Measurements from ENCODE around the gene EPHA8.

Gene EPHA8

DNA sequence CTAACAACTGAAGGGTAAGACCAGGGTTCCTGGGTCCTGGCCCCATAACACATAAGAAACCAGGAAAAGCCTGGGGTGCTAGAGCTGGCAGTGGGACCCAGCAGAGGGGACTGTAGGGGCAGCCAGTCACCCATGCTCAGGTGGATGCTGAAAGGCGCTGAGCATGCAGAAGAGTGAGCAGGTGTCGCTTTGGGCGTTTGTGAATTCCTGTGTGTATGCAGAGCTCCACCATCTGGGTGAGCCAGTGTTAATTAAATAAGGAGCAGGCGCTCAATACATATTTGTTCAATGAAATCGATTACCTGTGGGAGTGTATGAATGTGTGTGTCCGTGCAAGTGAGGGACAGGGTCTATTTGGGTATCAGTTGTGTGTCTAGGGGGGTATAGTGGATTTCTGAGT lies 73.6 kb downstream of the EPHA8 start:
- Histone ChIP-seq H3K36me3 (ENCODE audit: low read depth) (no peaks in the 10 kb centered on the region), H3K4me3 (ENCODE audit: severe bottlenecking) (no peak overlapping the region), H3K27me3 (ENCODE audit: insufficient read depth, poor library complexity, severe bottlenecking) (no peaks in the 10 kb centered on the region), H3K4me1 (ENCODE audit: insufficient read depth, poor library complexity, severe bottlenecking) (no peaks in the 10 kb centered on the region), H3K27ac (ENCODE audit: poor library complexity, severe bottlenecking) (no peak overlapping the region), H3K9me3 (ENCODE audit: severe bottlenecking) (no peaks in the 10 kb centered on the region)
- no peak for TF ChIP-seq CTCF (IDR thresholded peaks at IDR 0.05; ENCODE audit: poor library complexity, severe bottlenecking)
- ATAC-seq (ENCODE audit: low read depth), result no peak
- DNase-seq (ENCODE audit: low spot score), result no peak

GRCh38 chr1:22637907-22638445 lies 74.7 kb downstream of the EPHA8 start:
- no peaks in the 10 kb centered on the region for H3K36me3 ChIP-seq (ENCODE audit: low read depth)
- TF ChIP-seq CTCF (IDR thresholded peaks at IDR 0.05; ENCODE audit: poor library complexity, severe bottlenecking), result no peak
- no peak for ATAC-seq (ENCODE audit: low read depth)
- H3K27me3 ChIP-seq (ENCODE audit: insufficient read depth, poor library complexity, severe bottlenecking), result no peaks in the 10 kb centered on the region
- no peaks in the 10 kb centered on the region for H3K9me3 ChIP-seq (ENCODE audit: severe bottlenecking)
- no peaks in the 10 kb centered on the region for H3K4me1 ChIP-seq (ENCODE audit: insufficient read depth, poor library complexity, severe bottlenecking)
- DNase-seq (ENCODE audit: low spot score), result no peak
- H3K4me3 ChIP-seq (ENCODE audit: severe bottlenecking), result no peak overlapping the region
- H3K27ac ChIP-seq (ENCODE audit: poor library complexity, severe bottlenecking), result no peak overlapping the region

DNA sequence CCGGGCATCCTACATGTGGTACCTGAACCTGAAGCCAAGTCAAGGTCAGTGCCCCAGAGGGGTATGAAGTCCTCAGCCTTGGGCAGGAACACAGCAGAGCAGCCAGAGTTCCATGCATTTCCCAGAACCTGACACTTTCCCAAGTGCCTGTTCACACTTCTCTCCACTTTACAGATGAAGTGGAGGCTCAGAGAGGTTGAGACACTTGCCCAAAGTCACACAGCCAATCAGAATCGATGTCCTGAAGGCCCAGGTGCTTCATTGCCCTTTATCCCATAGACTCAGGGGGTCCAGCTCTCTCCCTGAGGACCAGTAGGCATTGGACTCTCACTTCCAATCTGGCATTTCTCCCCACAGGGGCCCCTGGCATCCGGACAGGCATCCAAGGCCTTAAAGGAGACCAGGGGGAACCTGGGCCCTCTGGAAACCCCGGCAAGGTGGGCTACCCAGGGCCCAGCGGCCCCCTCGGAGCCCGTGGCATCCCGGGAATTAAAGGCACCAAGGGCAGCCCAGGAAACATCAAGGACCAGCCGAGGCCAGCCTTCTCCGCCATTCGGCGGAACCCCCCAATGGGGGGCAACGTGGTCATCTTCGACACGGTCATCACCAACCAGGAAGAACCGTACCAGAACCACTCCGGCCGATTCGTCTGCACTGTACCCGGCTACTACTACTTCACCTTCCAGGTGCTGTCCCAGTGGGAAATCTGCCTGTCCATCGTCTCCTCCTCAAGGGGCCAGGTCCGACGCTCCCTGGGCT lies 75.4 kb downstream of the EPHA8 start:
- Histone ChIP-seq H3K9me3 (ENCODE audit: severe bottlenecking) (no peaks in the 10 kb centered on the region), H3K27ac (ENCODE audit: poor library complexity, severe bottlenecking) (no peak overlapping the region), H3K36me3 (ENCODE audit: low read depth) (no peaks in the 10 kb centered on the region), H3K4me1 (ENCODE audit: insufficient read depth, poor library complexity, severe bottlenecking) (no peaks in the 10 kb centered on the region), H3K27me3 (ENCODE audit: insufficient read depth, poor library complexity, severe bottlenecking) (no peaks in the 10 kb centered on the region), H3K4me3 (ENCODE audit: severe bottlenecking) (no peak overlapping the region)
- no peak for TF ChIP-seq CTCF (IDR thresholded peaks at IDR 0.05; ENCODE audit: poor library complexity, severe bottlenecking)
- DNase-seq (ENCODE audit: low spot score) (no peak), ATAC-seq (ENCODE audit: low read depth) (no peak)

DNA sequence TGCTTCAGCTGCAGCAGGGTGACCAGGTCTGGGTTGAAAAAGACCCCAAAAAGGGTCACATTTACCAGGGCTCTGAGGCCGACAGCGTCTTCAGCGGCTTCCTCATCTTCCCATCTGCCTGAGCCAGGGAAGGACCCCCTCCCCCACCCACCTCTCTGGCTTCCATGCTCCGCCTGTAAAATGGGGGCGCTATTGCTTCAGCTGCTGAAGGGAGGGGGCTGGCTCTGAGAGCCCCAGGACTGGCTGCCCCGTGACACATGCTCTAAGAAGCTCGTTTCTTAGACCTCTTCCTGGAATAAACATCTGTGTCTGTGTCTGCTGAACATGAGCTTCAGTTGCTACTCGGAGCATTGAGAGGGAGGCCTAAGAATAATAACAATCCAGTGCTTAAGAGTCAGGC lies 76.0 kb downstream of the EPHA8 start:
- ATAC-seq (ENCODE audit: low read depth) (no peak), DNase-seq (ENCODE audit: low spot score) (no peak)
- Histone ChIP-seq H3K4me1 (ENCODE audit: insufficient read depth, poor library complexity, severe bottlenecking) (no peaks in the 10 kb centered on the region), H3K27ac (ENCODE audit: poor library complexity, severe bottlenecking) (no peak overlapping the region), H3K9me3 (ENCODE audit: severe bottlenecking) (no peaks in the 10 kb centered on the region), H3K36me3 (ENCODE audit: low read depth) (no peaks in the 10 kb centered on the region), H3K4me3 (ENCODE audit: severe bottlenecking) (no peak overlapping the region), H3K27me3 (ENCODE audit: insufficient read depth, poor library complexity, severe bottlenecking) (no peaks in the 10 kb centered on the region)
- no peak for TF ChIP-seq CTCF (IDR thresholded peaks at IDR 0.05; ENCODE audit: poor library complexity, severe bottlenecking)

DNA sequence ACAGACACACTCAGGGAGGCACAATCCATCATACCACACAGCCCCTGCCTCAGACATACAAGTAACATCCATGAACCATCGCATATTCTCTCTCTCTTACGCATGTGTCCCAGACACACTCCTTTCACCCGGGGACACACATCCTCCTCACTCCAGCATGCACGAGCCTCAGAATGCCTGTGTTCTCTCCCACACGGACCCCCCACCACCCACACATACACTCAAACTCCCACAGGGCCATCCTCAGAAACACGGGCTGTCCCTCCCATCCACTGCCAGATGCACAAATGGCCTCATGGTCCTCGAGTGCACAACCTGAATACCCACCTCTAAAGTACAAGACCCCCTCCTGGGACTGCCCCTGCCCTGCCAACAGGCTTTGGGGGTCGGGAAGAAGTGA lies 78.0 kb downstream of the EPHA8 start:
- DNase-seq (ENCODE audit: low spot score) (no peak), ATAC-seq (ENCODE audit: low read depth) (no peak)
- H3K4me1 ChIP-seq (ENCODE audit: insufficient read depth, poor library complexity, severe bottlenecking), result no peaks in the 10 kb centered on the region
- no peak overlapping the region for H3K27ac ChIP-seq (ENCODE audit: poor library complexity, severe bottlenecking)
- no peak for TF ChIP-seq CTCF (IDR thresholded peaks at IDR 0.05; ENCODE audit: poor library complexity, severe bottlenecking)
- H3K36me3 ChIP-seq (ENCODE audit: low read depth), result no peaks in the 10 kb centered on the region
- H3K27me3 ChIP-seq (ENCODE audit: insufficient read depth, poor library complexity, severe bottlenecking), result no peaks in the 10 kb centered on the region
- H3K9me3 ChIP-seq (ENCODE audit: severe bottlenecking), result no peaks in the 10 kb centered on the region
- no peak overlapping the region for H3K4me3 ChIP-seq (ENCODE audit: severe bottlenecking)
